K562 (cell line): ENCODE results near the gene JUND. TPM values are rescaled to one million over a fixed set of nuclear protein-coding genes. Genes with fewer than 3 reads are reported as not detected.

ENCODE experiments used
- ATAC-seq: fragments of 200-7000 bp; cut with Tn5 transposase; 3 replicates; pipeline ENCODE4 v1.9.1; 2020; ENCODE audit warnings: moderate library complexity
- BruUV-seq: library from RNA; stranded (reverse); fragments of 400-500 nt; replicated peaks from 2 replicates; lab custom pipeline; 2021; lab: Mats Ljungman, UMichigan
- CTCF ChIA-PET: fragments of 300-600 bp; formaldehyde crosslinking; extraction: SDS; loops from one replicate; lab custom pipeline; 2021; ENCODE audit warnings: low intra/inter-chr PET ratio; lab: Yijun Ruan, JAX
- POLR2A ChIA-PET: fragments of 300-600, 350-650 bp; sonication (Branson Sonifier 250); formaldehyde crosslinking; extraction: SDS; loops from one replicate; lab custom pipeline; 2021; ENCODE audit warnings: antibody characterized with exemption, inconsistent platforms; lab: Yijun Ruan, JAX
- DNase-seq, 4 experiments: peaks; one replicate each; pipeline versions ENCODE4 v3.0.0 to v3.0.0-alpha.2; 2011 to 2018; ENCODE audit warnings: low spot score in 3 of 4, mixed read lengths in 3 of 4; ENCODE audit errors: extremely low read depth in 1 of 4
- FAIRE-seq: peaks from 2 replicates; lab custom pipeline; 2011; peaks lifted over from hg19 to GRCh38; lab: Jason Lieb, UNC
- H2AFZ ChIP-seq: 2 replicates; pipeline ENCODE4 v1.6.0; 2011; ENCODE audit warnings: low read depth, low read length, control low read depth, inconsistent platforms
- H3K27ac ChIP-seq: fragments of 200-600 bp; 3 replicates; pipeline ENCODE4 v1.8.0; 2011; ENCODE audit warnings: low read depth, mild to moderate bottlenecking, control low read depth, inconsistent platforms, low read length, moderate library complexity, mixed read lengths; ENCODE audit errors: extremely low read depth
- H3K27me3 ChIP-seq, 2 experiments: fragments of 300-600 bp in 1 of 2; 2 replicates in 1 of 2; 3 replicates in 1 of 2; pipeline versions ENCODE4 v1.6.0 to v1.8.0; 2011; ENCODE audit warnings: inconsistent platforms in 2 of 2, low read length in 2 of 2, mild to moderate bottlenecking in 1 of 2, mixed read lengths in 1 of 2, moderate library complexity in 1 of 2; ENCODE audit not compliant: control insufficient read depth in 2 of 2, insufficient read depth in 2 of 2
- H3K36me3 ChIP-seq: fragments of 300-600 bp; 3 replicates; pipeline ENCODE4 v1.8.0; 2011; ENCODE audit warnings: mild to moderate bottlenecking, low read length, inconsistent platforms; ENCODE audit not compliant: control insufficient read depth, insufficient read depth
- H3K4me1 ChIP-seq, 2 experiments: fragments of 200-600 bp in 1 of 2; replicated peaks in 1 of 2; 2 replicates in 1 of 2; 3 replicates in 1 of 2; pipeline versions ENCODE4 v1.5.1 to v1.8.0; 2011; ENCODE audit warnings: inconsistent platforms in 2 of 2, low read length in 2 of 2, mild to moderate bottlenecking in 1 of 2, mixed read lengths in 1 of 2, moderate library complexity in 1 of 2; ENCODE audit not compliant: control insufficient read depth in 2 of 2, insufficient read depth in 2 of 2
- H3K4me2 ChIP-seq: 2 replicates; pipeline ENCODE4 v1.6.1; 2011; ENCODE audit warnings: low read length, control low read depth, inconsistent platforms, mixed read lengths; ENCODE audit not compliant: insufficient read depth
- H3K4me3 ChIP-seq: fragments of 200-600 bp; sonication (generic), shearing (Covaris generic); 2 replicates; pipeline ENCODE4 v1.5.1; 2016; ENCODE audit warnings: control low read depth, inconsistent platforms
- H3K79me2 ChIP-seq: fragments of 200-600 bp; 3 replicates; pipeline ENCODE4 v1.8.0; 2011; ENCODE audit warnings: low read length, inconsistent platforms; ENCODE audit not compliant: control insufficient read depth, insufficient read depth
- H3K9ac ChIP-seq, 2 experiments: 2 replicates each; pipeline versions ENCODE4 v1.6.0 to v1.6.1; 2011; ENCODE audit warnings: low read depth in 2 of 2, low read length in 2 of 2, control low read depth in 1 of 2, inconsistent platforms in 1 of 2, mild to moderate bottlenecking in 1 of 2, mixed read lengths in 1 of 2; ENCODE audit not compliant: insufficient read depth in 1 of 2
- H3K9me1 ChIP-seq: one replicate; pipeline ENCODE4 v1.6.0; 2011; ENCODE audit warnings: inconsistent platforms, mild to moderate bottlenecking, low read length, moderate library complexity; ENCODE audit not compliant: control insufficient read depth, insufficient read depth
- H3K9me3 ChIP-seq: replicated peaks from 2 replicates; pipeline ENCODE4 v1.5.1; 2011; ENCODE audit warnings: low read depth, low read length, inconsistent platforms; ENCODE audit not compliant: control insufficient read depth, insufficient read depth
- H4K20me1 ChIP-seq: replicated peaks from 2 replicates; pipeline ENCODE4 v1.6.1; 2011; ENCODE audit warnings: low read length, inconsistent platforms, mixed read lengths; ENCODE audit not compliant: control insufficient read depth, insufficient read depth
- ARNT ChIP-seq, 2 experiments: fragments of 450-650 bp; IDR thresholded peaks; 2 replicates each; pipeline ENCODE4 v1.6.1; 2016; ENCODE audit warnings: mild to moderate bottlenecking in 1 of 2
- CEBPB ChIP-seq: fragments of 450-650 bp; IDR thresholded peaks from 2 replicates; pipeline ENCODE4 v1.6.1; 2016; ENCODE audit warnings: missing genetic modification characterization, missing compliant biosample characterization
- ELF4 ChIP-seq: fragments of 450-650 bp; formaldehyde crosslinking; IDR thresholded peaks from 2 replicates; pipeline ENCODE4 v1.4.0; 2022; ENCODE audit warnings: missing genetic modification characterization
- GTF2E2 ChIP-seq: fragments of 200-800 bp; sonication (Bioruptor generic); IDR thresholded peaks from 2 replicates; pipeline ENCODE4 v1.6.1; 2016; ENCODE audit warnings: missing genetic modification characterization, missing compliant biosample characterization
- NR4A1 ChIP-seq, 2 experiments: fragments of 250-450 bp in 1 of 2; fragments of 450-650 bp in 1 of 2; sonication (Bioruptor Pico) in 1 of 2; IDR thresholded peaks; 2 replicates each; pipeline versions ENCODE4 v1.4.0 to v1.6.1; 2016 to 2020; ENCODE audit warnings: mild to moderate bottlenecking in 2 of 2, missing compliant biosample characterization in 1 of 2, missing genetic modification characterization in 1 of 2, moderate library complexity in 1 of 2
- PHF8 ChIP-seq: fragments of 200-600 bp; sonication (generic); IDR thresholded peaks from 2 replicates; pipeline ENCODE4 v1.6.1; 2012; ENCODE audit warnings: mixed run types, mild to moderate bottlenecking, inconsistent platforms, low read length, moderate library complexity, borderline replicate concordance
- TRIM24 ChIP-seq, 2 experiments: fragments of 450-650 bp; IDR thresholded peaks; 2 replicates each; pipeline ENCODE4 v1.6.1; 2016
- WGBS: fragments of 100-300 bp; shearing (Covaris generic); methylation state at CpG from one replicate; pipeline ENCODE4 v1.1.6; 2016; ENCODE audit warnings: low coverage, mixed read lengths; ENCODE audit not compliant: insufficient coverage; ENCODE audit errors: missing lambda C conversion rate; 5-methylcytosine and 5-hydroxymethylcytosine counted together
- in situ Hi-C: fragments of 300-500 bp; cut with MboI; formaldehyde crosslinking; loops from 4 replicates; pipeline ENCODE4 v1.15.0; 2018; ENCODE audit warnings: inconsistent platforms, mixed read lengths
- intact Hi-C: fragments of 100-400 bp; cut with micrococcal nuclease; formaldehyde crosslinking; loops from 2 replicates; pipeline ENCODE4 v1.14.2; 2022
- polyA plus RNA-seq, 8 experiments: library from polyadenylated mRNA; depleted of rRNA in 4 of 8; stranded (reverse) in 5 of 8; unstranded in 3 of 8; fragments of >200 nt; fragmentation: Nextera tagmentation in 2 of 8; fragmentation: Illumina TruSeq in 1 of 8; extraction: Ambion mirVana in 2 of 8; extraction: Trizol in 1 of 8; gene quantifications; 2 replicates each; pipeline versions ENCODE4 v1.2.1 to v1.2.3, GENCODE V29; 2011 to 2014; ENCODE audit warnings: inconsistent platforms in 1 of 8, missing spikeins in 1 of 8
- total RNA-seq, 7 experiments: library from RNA; depleted of rRNA in 6 of 7; stranded (reverse); fragments of >200 nt in 6 of 7; fragmentation: Illumina TruSeq in 2 of 7; extraction: Trizol in 2 of 7; gene quantifications; 2 replicates each; pipeline versions ENCODE4 v1.2.1 to v1.2.3, GENCODE V29; 2011 to 2021; ENCODE audit warnings: low replicate concordance in 1 of 7
- TF ChIP-seq, protein P1 (sequence below), 2 experiments: IDR thresholded peaks; 2 replicates each; pipeline ENCODE4 v1.6.1; 2011; ENCODE audit warnings: borderline replicate concordance in 1 of 2, control low read depth in 1 of 2, low read depth in 1 of 2, low read length in 1 of 2, mild to moderate bottlenecking in 1 of 2, mixed read lengths in 1 of 2, moderate library complexity in 1 of 2; ENCODE audit not compliant: insufficient read depth in 1 of 2, insufficient read length in 1 of 2, poor library complexity in 1 of 2, severe bottlenecking in 1 of 2; ENCODE audit errors: extremely low read depth in 1 of 2

JUND gene
- total and polyA plus RNA-seq, 9 of the 15 experiments (the other 6 are each of a cell fraction or from before 2014, with no cell fraction given): 6.4 to 286 (median 42.3) TPM

DNA sequence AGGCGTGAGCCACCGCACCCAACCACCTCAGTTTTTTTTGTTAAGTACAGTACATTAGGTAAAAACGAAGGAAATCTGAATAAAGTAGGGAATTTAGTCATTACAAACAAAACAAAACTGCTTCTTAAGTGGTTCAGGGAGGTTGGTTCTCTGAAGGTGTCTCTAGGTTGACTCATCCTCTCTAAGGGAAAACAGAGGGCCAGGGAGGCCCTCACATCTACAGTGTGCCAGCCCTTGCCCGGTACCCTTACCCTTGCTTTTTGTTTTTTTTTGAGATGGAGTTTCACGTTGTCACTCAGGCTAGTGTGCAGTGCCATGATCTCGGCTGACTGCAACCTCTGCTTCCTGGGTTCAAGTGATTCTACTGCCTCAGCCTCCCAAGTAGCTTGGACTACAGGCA, 17.2 kb upstream of the JUND start (continued):
- TF ChIP-seq PHF8 (no peak), GTF2E2 (no peak), TRIM24 (IDR thresholded peaks at IDR 0.05) (no peak), ELF4 (no peak)
- TF ChIP-seq, all 486 proteins: peak for 0

DNA sequence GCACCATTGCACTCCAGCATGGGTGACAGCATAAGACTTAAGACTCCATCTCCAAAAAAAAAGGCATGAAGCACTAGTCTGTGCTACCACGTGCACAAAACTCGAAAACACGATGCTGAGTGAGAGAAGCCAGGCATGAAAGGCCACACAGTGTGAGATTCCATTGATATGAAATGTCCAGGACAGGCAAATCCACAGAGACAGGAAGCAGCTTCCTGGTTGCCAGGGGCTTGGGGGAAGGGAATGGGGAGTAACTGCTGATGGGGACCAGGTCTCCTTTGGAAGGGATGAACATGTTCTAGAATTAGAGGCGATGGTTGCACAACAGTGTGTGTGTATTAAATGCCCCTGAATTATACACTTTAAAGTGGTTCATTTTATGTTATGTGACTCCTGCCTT, 15.9 kb upstream of the JUND start:
- no peak overlapping the region for H3K9ac ChIP-seq
- ATAC-seq: no peak
- H3K9me3 ChIP-seq: no peaks in the 10 kb centered on the region
- H3K9me1 ChIP-seq: no peaks in the 10 kb centered on the region
- BruUV-seq: no TSS peak
- WGBS: 50% methylated on average over 4 of the region's 4 CpGs
- FAIRE-seq: no peak
- H2AFZ ChIP-seq: no peak overlapping the region
- intact Hi-C loops (no loop called here), in situ Hi-C loops (no loop called here)
- no peaks in the 10 kb centered on the region for H3K27me3 ChIP-seq
- POLR2A ChIA-PET: interaction anchor here (1.0 to 1.7 kb wide), 2 partner anchors 16 to 24 kb away, joined by 3 to 9 read pairs; partner anchors contain the start of gene JUND
- no peak overlapping the region for H3K4me2 ChIP-seq
- H3K4me1 ChIP-seq: peaks cover 24 to 42% of the 10 kb centered on the region in 2 experiments
- no peak for DNase-seq
- H3K27ac ChIP-seq: no peak overlapping the region; the same call in 2 of the 3 replicates
- no peaks in the 10 kb centered on the region for H3K36me3 ChIP-seq
- no peak overlapping the region for H3K4me3 ChIP-seq
- H4K20me1 ChIP-seq: no peaks in the 10 kb centered on the region
- peaks cover 13% of the 10 kb centered on the region; the same call in 2 of the 3 replicates for H3K79me2 ChIP-seq
- CTCF ChIA-PET: no interaction called here
- TF ChIP-seq, protein P1, sequence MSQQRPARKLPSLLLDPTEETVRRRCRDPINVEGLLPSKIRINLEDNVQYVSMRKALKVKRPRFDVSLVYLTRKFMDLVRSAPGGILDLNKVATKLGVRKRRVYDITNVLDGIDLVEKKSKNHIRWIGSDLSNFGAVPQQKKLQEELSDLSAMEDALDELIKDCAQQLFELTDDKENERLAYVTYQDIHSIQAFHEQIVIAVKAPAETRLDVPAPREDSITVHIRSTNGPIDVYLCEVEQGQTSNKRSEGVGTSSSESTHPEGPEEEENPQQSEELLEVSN (IDR thresholded peaks at IDR 0.05; ENCODE audit: borderline replicate concordance in 1 of 2, extremely low read depth in 1 of 2, insufficient read depth in 1 of 2, insufficient read length in 1 of 2, low read depth in 1 of 2, low read length in 1 of 2, poor library complexity in 1 of 2, severe bottlenecking in 1 of 2): peak in 1 of 2 experiments; percentile 26
- TF ChIP-seq NR4A1 (CRISPR knock-in tag; IDR thresholded peaks at IDR 0.05): no peak
- no peak for TF ChIP-seq NR4A1 (tag; IDR thresholded peaks at IDR 0.05)
- no peak for TF ChIP-seq ARNT (IDR thresholded peaks at IDR 0.05)
- peak; percentile 22; the same call in 1 of the 2 replicates for TF ChIP-seq CEBPB
- TF ChIP-seq, all 486 proteins: peak for 2
